HG03280 (cell line): ENCODE data around the gene AFAP1.

Experiments
- ATAC-seq: cut with Tn5 transposase; IDR thresholded peaks from one replicate; pipeline ENCODE4 v1.9.1; 2021; ENCODE audit warnings: mild to moderate bottlenecking, moderate library complexity; ENCODE audit not compliant: unreplicated experiment

Gene AFAP1

GRCh38 chr4:7708981-7709380, 230.7 kb downstream of the AFAP1 start:
- ATAC-seq: no peak
